Measurements from ENCODE around the gene HPS1. TPM values are rescaled to one million over a fixed set of nuclear protein-coding genes. Genes with fewer than 3 reads are reported as not detected.

Gene HPS1
- total and polyA plus RNA-seq, 2 of the 8 experiments (the other 6 are each of a cell fraction or from before 2014, with no cell fraction given) = 38.7 to 61.7 TPM

DNA sequence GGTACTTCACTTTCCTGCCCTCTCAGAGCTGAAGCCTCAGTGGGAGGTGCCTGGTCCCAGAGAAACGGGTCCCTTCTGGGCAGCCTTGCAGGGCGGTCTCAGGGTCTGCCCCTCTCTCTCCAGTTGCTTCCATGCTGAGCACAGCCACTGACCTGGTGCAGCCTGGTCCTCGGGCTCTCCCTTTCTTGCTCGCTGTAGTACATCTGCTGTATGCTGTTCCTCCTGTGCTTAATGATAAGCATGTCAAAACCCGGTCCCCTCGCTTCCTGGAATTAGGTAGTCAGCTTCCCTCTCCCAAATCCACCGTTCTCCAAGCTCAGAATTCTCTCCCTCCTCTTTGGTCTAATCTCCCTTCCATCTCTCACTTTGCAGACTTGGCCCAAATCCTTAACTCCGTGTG lies 11.0 kb upstream of the HPS1 start:
- WGBS, 2 experiments (ENCODE audit: extremely low coverage in 1 of 2, insufficient coverage in 1 of 2, insufficient read length in 1 of 2, insufficient replicate concordance in 2 of 2, low coverage in 1 of 2, low lambda C conversion rate in 2 of 2, missing lambda C conversion rate in 1 of 2) = 80% methylated on average over 8 of the region's 8 CpGs; no CpG with 5 or more reads in 1 of the 2 experiments
- Histone ChIP-seq H3K23me2 (ENCODE audit: low read depth, low read length) (no peaks in the 10 kb centered on the region; the same call in 1 of the 2 replicates), H3K4ac (replicated peaks; ENCODE audit: insufficient read length, low read depth, low read length) (no peak overlapping the region), H4K91ac (replicated peaks; ENCODE audit: insufficient read length, low read length) (peak overlapping the region; percentile 32), H3K9ac (replicated peaks in 1 of 4; ENCODE audit: extremely low read depth in 1 of 4, low read depth in 3 of 4, low read length in 3 of 4) (no peak overlapping the region), H3K4me1 (replicated peaks in 1 of 4; ENCODE audit: control insufficient read depth in 3 of 4, insufficient read depth in 4 of 4, low read length in 3 of 4) (peaks cover 5 to 14% (median 11%) of the 10 kb centered on the region in 4 experiments), H3K56ac (replicated peaks; ENCODE audit: insufficient read length, low read depth, low read length) (no peak overlapping the region), H3K4me3 (ENCODE audit: extremely low read depth in 1 of 4, insufficient read depth in 2 of 4, low read depth in 3 of 4, low read length in 4 of 4) (no peak overlapping the region), H4K8ac (ENCODE audit: extremely low read depth, insufficient read depth, low read length) (no peak overlapping the region), H3K23ac (ENCODE audit: insufficient read length) (no peak overlapping the region), H2BK120ac (replicated peaks; ENCODE audit: low read depth, low read length) (no peak overlapping the region), H3K9me3 (ENCODE audit: insufficient read depth in 2 of 2, low read depth in 1 of 2, low read length in 1 of 2) (no peaks in the 10 kb centered on the region), H3K27me3 (replicated peaks in 1 of 4; ENCODE audit: control insufficient read depth in 3 of 4, extremely low read depth in 1 of 4, insufficient read depth in 3 of 4, low read length in 3 of 4) (no peaks in the 10 kb centered on the region), H3K79me2 (ENCODE audit: control insufficient read depth in 1 of 2, insufficient read depth in 2 of 2, low read length in 2 of 2) (no peaks in the 10 kb centered on the region), H3K79me1 (ENCODE audit: low read depth, low read length) (no peaks in the 10 kb centered on the region), H4K5ac (ENCODE audit: insufficient read length, low read depth, low read length) (no peak overlapping the region), H3K36me3 (ENCODE audit: control insufficient read depth in 2 of 4, insufficient read depth in 4 of 4, low read length in 3 of 4) (no peaks in the 10 kb centered on the region), H3K27ac (ENCODE audit: low read depth, low read length) (no peak overlapping the region), H3K18ac (ENCODE audit: extremely low read depth, low read length) (no peak overlapping the region), H2BK15ac (ENCODE audit: low read length) (no peak overlapping the region), H2BK12ac (ENCODE audit: low read depth, low read length) (no peak overlapping the region), H4K20me1 (replicated peaks in 1 of 2; ENCODE audit: control insufficient read depth in 1 of 2, insufficient read depth in 2 of 2, low read length in 2 of 2) (no peaks in the 10 kb centered on the region), H3K4me2 (ENCODE audit: insufficient read depth in 1 of 2, low read depth in 2 of 2, low read length in 2 of 2) (no peak overlapping the region), H2AFZ (ENCODE audit: low read length) (0 out of 2 replicates have a peak overlapping the region, but pooled peaks have one; percentile 50), H3K14ac (ENCODE audit: insufficient read length) (no peak overlapping the region), H2BK5ac (ENCODE audit: low read depth, low read length) (no peak overlapping the region), H2AK5ac (ENCODE audit: low read depth, low read length) (no peak overlapping the region), H2BK20ac (ENCODE audit: low read length) (no peak overlapping the region)
- ChIA-PET POLR2A (ENCODE audit: partially characterized antibody) (no interaction called here), CTCF (ENCODE audit: partially characterized antibody) (interaction anchor here (0.9 to 1.5 kb wide), 3 partner anchors 9 to 288 kb away, joined by 3 to 7 read pairs (median 5); no protein-coding TSS in a partner anchor)
- FAIRE-seq (no peak), DNase-seq (ENCODE audit: low read depth in 1 of 2, low spot score in 2 of 2) (no peak)
- TF ChIP-seq SUZ12 (IDR thresholded peaks at IDR 0.05; ENCODE audit: low read length) (no peak), POLR2A (IDR thresholded peaks at IDR 0.05; ENCODE audit: control extremely low read depth in 1 of 2, low read depth in 2 of 2, low read length in 2 of 2) (no peak), PHF8 (conservative IDR thresholded peaks at IDR 0.05; ENCODE audit: low read depth, low read length) (no peak), ZNF274 (IDR thresholded peaks at IDR 0.05; ENCODE audit: borderline replicate concordance, extremely low read depth, low read length) (no peak), SRF (IDR thresholded peaks at IDR 0.05; ENCODE audit: low read depth, low read length) (no peak), EGR1 (IDR thresholded peaks at IDR 0.05; ENCODE audit: borderline replicate concordance, low read depth, low read length) (no peak), TCF12 (IDR thresholded peaks at IDR 0.05; ENCODE audit: low read depth, low read length) (no peak), CEBPB (IDR thresholded peaks at IDR 0.05; ENCODE audit: low read depth, low read length) (no peak), FOSL1 (IDR thresholded peaks at IDR 0.05; ENCODE audit: insufficient read depth, low read depth, low read length) (no peak), POU5F1 (IDR thresholded peaks at IDR 0.05; ENCODE audit: low read depth, low read length) (no peak), EP300 (IDR thresholded peaks at IDR 0.05; ENCODE audit: borderline replicate concordance in 1 of 2, low read depth in 2 of 2, low read length in 2 of 2) (no peak), RAD21 (IDR thresholded peaks at IDR 0.05 in 1 of 2, conservative IDR thresholded peaks at IDR 0.05 in 1 of 2; ENCODE audit: low read depth in 2 of 2, low read length in 2 of 2) (no peak), YY1 (IDR thresholded peaks at IDR 0.05; ENCODE audit: low read depth, low read length) (no peak)
- TF ChIP-seq, protein P1, sequence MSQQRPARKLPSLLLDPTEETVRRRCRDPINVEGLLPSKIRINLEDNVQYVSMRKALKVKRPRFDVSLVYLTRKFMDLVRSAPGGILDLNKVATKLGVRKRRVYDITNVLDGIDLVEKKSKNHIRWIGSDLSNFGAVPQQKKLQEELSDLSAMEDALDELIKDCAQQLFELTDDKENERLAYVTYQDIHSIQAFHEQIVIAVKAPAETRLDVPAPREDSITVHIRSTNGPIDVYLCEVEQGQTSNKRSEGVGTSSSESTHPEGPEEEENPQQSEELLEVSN (IDR thresholded peaks at IDR 0.05) = no peak

Data from H1 (cell line).